GM12872 (cell line): ENCODE measurements around the gene XPO6.

Experiments
- TF ChIP-seq, protein P1 (sequence below): IDR thresholded peaks from 3 replicates; pipeline ENCODE4 v1.5.1; 2011; ENCODE audit warnings: low read depth, mild to moderate bottlenecking, low read length, moderate library complexity; ENCODE audit not compliant: insufficient read depth

XPO6 gene

DNA sequence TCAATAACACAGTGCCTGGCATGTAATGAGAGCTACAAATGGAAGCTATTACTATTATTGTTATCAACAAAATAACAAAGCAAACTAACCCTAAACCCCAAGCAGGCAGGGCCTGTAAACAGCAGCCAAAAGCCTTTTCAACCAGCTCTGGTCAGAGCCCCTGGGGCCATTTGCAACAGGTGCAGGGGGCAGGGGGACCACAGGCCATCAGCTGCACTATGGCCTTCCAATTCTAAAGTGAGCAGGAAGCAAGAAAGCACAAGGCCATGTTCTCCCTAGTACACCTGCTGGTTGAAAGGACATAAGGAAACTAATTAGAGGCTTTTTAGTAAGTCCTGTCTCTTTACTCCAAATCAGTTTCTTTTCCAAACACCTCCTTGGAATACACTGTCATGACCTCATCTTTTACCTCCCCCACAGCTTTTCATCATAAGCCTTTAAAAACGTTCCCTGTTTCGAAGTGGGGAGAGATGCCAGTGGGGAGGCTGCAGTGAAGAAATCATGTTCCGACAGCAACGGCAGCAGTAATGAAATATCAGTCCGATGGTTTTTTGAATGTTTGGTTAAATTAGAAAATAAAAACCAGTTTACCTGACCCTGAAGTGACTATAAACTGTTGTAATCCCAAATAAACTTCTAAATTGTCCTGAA lies 79.9 kb downstream of the XPO6 start:
- TF ChIP-seq, protein P1, sequence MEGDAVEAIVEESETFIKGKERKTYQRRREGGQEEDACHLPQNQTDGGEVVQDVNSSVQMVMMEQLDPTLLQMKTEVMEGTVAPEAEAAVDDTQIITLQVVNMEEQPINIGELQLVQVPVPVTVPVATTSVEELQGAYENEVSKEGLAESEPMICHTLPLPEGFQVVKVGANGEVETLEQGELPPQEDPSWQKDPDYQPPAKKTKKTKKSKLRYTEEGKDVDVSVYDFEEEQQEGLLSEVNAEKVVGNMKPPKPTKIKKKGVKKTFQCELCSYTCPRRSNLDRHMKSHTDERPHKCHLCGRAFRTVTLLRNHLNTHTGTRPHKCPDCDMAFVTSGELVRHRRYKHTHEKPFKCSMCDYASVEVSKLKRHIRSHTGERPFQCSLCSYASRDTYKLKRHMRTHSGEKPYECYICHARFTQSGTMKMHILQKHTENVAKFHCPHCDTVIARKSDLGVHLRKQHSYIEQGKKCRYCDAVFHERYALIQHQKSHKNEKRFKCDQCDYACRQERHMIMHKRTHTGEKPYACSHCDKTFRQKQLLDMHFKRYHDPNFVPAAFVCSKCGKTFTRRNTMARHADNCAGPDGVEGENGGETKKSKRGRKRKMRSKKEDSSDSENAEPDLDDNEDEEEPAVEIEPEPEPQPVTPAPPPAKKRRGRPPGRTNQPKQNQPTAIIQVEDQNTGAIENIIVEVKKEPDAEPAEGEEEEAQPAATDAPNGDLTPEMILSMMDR, result no peak

GRCh38 chr16:28131181-28131580 lies 80.6 kb downstream of the XPO6 start:
- TF ChIP-seq, protein P1, result no peak

GRCh38 chr16:28130099-28131088 lies 81.4 kb downstream of the XPO6 start:
- TF ChIP-seq, protein P1, result no peak

DNA sequence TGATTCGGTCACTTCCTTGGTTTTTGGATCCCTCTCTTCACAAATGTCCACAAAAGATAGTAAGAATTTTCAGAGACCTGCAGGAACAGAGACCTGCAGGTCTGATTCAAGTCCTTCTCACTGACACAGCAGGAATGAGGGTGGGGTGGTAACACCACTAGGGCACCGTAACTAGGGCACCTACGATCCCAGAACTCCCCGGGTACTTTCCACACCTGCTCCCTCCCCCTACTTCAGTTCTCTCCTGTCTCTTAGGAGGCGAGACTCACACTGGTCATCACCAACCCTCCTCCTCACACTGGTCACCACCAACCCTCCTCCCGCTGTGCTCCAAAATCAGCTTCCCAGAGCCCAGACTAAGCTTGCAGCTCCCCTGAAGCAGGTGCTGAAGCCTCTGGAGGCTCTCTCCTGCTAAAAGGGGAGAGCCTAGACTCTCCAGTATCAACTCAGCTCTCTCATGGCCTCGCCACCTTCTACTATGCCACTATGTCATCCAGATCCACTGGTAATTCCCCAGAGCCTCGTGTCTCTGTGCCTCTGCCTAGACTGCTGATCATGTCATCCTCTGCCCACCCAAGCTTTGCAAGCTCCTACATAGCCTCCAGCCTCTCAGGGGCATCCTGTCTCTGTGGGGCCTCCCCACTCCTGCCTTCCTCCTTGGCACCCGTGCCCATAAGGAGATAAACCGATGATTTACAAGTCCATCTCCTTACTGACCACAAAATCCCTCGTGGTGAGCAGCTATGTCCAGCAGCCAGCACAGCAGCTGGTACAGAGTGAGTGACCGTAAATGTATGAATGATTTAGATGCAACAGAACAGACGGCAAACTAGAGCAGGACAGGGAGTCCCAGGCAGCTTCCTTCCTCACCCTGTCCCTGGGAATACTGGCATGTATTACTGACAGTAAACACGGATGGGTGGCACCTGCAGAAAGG lies 84.8 kb downstream of the XPO6 start:
- TF ChIP-seq, protein P1, result no peak

GRCh38 chr16:28125592-28125991 lies 86.2 kb downstream of the XPO6 start:
- TF ChIP-seq, protein P1, result no peak

DNA sequence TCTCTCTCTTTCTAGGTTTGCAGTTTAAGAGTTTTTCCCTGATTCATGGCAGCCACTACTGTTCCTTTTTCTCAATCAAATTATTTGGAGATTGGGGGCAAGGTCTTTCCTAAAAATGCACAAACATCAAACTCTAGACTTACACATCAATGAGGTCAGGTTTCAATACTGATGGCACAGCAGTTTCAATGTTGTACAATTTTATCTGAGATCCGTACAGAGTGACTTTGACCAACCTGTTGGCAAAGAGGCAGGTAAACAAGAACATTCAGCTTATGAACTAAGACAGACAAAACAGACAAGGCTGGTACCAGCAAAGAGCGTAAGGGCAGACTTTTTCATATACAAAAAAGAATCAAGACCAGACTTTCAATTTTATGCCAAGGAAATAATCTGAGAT lies 90.2 kb downstream of the XPO6 start:
- TF ChIP-seq, protein P1, result no peak
